DMS153 treated with DMSO at 0.1 percent for 48 hours (cell line): ENCODE data around the gene HACD2.
"Not testable (repeated sequence)": the region's sequence is repeated elsewhere in the genome, so short reads cannot be mapped to it uniquely, and the experiment has no call there.

ENCODE experiments used
- DNase-seq: peaks from one replicate; lab custom pipeline; 2025; ENCODE audit not compliant: unreplicated experiment; lab: John Stamatoyannopoulos, UW

HACD2 gene

DNA sequence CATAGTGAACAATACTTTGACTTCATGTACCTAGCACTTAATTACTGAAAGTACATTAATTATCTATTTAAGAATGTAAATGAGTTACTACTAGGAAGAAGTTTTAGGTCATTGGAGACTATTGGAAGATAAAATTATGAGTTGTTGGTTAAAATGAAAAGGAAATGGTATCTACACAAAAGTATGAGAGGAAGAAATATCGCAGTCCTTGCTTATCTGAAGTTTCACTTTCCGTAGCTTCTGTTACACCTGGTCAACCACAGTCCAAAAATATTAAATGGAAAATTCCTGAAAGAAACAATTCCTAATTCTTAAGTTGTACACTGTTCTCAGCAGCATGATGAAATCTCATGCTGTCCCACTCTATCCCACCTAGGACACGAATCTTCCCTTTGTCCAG is 57.8 kb downstream of the HACD2 start:
- DNase-seq = no peak

DNA sequence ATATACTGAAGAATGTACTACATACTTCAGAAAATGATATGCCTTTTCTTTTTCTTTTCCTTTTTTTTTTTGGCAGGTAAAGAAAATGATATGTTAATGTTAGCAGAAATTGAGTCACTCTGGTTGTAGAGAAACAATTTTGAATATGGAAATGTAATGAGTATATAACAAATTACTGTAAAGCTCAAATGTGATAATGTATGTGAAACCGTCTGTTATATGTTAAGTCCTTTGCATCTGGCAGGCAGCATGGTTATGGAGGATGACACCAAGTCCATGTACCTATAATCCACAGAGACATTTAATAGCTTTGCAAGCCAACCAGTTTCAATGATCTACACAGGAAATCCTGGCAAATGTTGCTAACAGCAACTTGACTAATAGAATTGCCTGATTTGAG is 58.4 kb downstream of the HACD2 start:
- no peak for DNase-seq

DNA sequence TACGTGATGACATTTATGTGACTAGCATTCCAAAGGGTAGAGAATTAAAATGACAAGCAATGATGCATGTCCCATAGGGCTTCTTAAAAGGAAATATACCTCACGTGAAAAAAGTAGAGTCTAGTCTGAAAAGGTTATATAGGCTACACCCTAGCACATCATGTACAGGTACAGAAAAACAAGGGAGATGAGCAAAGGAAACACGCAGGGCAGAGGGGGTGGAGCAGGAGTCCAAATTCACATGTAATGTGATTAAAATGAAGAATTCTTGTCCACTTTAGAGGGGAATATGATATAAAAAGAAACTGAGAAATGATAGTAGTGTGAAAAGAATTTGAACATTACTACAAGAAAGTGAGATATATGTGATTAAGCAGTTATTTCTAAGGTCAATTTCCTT is 59.4 kb downstream of the HACD2 start:
- no peak for DNase-seq

DNA sequence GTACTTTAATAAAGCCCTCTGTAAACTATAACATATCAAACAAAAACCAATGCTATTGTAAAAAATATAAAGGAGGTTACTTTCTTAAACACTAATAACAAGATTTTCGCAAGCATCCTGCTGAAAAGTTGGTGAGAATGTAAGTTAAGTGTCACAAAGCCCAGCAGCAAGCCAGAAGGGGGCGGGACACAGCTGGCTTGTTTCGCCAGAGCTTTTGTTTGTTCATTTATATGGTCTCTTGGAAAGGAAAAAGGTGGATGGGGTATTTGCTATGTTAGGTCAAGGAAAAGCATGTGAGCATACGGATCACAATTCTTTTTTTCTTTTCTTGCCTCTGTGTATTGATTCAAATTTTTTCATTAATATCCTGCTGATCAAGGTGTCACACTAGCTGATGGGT is 59.9 kb downstream of the HACD2 start:
- no peak for DNase-seq

DNA sequence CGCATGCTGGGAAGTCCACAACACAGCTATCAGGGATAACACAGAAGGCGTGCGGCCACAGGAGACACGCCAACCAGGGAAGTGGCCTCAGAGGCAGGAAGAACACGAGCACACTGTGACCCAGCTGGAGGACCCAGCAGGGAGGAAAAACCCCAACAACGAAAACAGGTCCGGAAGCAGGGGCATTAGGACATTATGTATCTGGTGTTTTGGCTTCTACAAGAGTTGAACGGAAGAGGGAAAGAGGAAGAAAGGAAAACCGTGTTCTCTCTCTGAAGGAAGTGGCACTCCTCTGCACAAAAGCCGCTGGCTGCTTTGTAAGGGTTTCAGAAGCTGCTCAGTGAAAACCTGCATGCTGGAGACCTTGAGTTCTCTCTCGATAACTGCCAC is 61.8 kb downstream of the HACD2 start:
- DNase-seq = no peak

DNA sequence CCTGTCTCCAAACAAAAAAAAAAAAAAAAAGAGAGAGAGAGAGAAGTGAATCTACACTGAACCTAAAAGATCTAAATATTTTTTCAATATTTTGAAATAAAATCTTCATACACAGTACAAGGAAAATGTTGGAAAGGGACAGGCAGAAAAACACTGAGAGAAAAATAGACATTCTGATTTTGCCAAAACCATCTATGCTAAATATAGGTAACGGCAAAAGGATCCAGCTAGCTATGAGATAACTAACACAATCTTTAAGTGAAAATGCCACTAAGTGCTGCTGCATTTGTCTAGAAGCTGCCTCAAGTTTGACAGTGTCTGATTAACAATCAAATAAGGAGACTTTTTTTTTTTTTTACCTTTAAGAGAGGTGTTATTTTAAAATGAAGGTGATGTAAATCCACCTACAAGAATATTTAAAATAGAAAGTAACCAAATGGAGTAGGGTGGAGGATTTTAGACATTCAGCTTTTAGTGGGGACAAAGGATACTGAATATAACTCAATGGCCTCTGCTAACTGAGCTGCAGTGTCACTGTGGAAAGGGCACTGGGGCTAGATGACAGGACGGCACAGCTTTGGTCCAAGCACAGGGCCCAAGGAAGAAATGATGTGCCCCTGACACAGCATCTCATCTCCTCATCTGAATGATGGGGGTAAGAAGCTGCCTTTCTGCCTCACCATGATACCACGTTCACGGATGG is 62.4 kb downstream of the HACD2 start:
- no peak for DNase-seq

DNA sequence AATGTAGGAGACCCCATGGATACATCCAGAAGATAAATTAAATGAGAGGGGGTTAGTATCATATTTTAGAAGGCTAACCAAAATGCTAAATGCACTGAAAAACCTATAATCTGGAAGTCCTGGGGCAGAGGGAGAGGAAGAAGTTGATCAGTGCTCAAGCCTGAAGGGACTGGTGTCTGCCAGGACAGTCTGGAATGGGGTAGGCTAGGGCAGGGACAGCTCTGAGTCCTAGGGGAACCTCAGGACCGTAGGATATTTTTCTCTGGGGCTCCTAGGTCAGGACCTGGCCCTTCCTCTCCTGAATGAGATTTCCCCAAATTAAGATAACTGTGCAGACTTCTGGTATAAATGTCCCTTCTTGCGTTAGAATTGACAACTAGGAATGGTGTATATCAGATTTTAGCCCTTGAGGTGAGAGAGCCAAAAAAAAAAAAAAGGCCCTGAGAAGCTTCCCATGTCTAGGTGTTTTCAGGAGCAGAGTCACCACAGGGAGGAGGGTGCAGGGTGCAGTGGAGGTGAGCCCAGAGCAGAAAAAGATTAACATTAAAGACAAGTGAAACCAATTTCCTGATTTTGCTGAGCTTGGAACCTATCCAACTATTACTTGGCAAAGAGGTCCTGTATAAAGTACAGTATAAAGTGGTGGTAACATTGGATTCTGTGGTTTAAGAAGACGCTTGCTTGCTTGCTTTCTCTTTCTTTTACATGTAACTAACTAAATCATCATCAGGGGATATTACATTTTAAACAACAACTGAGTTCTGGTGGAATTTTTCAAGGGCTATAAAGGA is 63.5 kb downstream of the HACD2 start:
- DNase-seq = no peak

DNA sequence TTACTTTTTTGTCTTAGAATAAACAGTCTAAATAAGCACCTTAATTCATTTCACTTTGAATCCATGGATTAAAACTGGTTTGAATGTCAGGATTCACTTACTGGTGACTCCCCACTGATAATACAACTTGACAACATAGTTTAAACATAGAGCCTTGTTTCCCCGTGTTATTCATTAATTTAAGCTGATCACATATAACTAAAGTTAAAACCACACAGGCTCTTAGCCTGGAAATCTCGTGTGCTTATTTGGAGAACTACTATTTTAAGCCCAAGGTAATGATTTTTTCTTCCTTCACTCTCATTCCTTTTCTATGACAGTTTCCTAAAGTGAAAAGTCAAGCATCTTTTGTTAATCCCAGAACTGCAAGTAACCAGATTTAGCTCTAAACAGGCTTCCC is 64.2 kb downstream of the HACD2 start:
- no peak for DNase-seq

DNA sequence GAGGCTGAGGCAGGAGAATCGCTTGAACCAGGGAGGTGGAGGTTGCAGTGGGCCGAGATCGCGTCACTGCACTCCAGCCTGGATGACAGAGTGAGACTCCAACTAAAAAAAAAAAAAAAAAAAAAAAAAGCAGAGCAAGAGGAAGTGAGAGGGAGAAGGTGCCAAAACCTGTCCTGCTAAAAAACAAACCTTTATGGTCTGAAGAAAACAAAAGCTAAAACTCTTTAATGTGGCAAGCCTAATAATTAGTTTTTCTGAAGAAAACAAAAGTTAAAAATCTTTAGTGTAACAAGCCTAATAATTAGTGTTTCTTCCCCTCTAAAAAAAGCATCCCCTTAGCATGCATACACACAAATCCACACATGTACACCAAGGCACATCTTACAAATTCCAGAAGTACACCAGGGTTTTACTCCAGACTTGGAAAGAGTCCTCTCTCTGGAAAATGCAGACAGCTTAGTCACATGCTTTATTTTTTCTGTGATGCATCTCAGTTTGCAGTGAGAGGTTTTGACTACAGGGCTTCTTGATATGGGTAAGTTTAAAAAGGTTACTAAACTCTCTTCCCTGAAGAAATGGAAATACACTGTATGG is 65.9 kb downstream of the HACD2 start:
- no peak for DNase-seq

DNA sequence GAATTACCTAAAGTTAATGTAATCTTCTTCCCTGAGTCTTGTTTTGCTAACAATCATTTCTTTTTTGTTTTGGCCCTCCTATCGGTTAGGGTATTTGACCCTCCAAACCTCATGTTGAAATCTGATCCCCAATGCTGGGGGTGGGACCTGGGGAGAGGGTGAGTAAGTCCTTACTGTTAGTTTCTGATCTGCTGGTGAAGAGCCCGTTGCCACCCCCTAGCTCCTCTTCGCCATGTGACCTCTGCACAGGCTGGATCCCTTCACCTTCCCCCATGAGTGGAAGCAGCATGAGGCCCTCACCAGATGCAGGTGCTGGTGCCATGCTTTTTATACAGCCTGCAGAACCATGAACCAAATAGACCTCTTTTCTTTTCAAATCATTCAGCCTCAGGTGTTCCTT is 73.1 kb downstream of the HACD2 start:
- no peak for DNase-seq

DNA sequence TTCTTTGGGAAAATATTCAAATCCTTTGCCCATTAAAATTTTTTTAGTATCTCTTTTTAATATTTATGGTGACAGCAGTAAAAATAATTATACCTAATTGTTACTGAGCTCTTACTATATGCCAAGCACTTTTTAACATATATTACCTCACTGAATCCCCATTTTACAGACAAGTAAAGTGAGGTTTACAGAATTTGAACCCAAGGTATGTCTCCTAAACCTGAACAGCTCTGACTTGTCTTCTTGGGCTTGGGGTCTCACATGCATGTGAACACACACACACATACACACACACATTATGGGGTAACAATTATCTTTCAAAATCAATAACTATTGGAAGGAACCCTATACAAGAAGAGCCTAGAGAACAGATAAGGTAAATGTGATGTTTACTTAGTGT is 73.8 kb downstream of the HACD2 start:
- no peak for DNase-seq

DNA sequence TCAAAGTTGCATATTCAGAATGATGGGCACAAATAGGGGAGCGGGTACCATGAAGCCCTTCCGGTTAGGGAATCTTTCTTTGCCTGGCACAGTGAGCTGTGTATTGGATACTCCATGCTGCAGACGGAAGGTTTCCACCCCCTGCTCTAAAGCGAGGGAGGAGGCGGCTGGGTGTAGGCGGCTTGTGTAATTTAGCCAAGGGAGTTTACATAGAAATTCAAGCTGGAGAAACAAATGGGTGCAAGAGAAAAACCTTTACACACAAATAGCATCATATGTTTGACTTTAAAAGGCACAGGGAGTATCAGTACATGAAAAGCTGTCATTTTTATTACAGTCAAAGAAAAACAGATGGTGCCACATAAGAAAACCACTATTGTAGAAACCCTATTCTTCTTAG is 76.7 kb downstream of the HACD2 start:
- no peak for DNase-seq

DNA sequence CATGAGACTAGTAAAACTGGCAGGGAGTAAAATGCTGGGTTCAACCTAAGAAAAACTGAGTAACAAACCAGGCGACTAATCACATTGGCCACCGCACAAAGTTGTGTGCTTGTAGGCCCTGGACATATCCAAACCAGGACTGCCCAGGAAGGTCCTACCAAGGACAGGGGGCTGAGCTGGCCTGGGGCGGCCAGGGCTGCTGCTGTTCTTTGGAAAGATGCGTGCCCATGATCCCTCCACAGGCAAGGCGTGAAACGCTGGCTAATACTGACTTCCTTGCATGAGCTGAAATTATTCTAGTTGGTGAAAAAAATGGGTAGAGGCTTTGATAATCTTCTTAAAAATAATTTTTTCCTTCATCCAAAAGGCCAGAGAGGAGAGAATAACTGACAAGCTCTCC is 79.0 kb downstream of the HACD2 start:
- no peak for DNase-seq

DNA sequence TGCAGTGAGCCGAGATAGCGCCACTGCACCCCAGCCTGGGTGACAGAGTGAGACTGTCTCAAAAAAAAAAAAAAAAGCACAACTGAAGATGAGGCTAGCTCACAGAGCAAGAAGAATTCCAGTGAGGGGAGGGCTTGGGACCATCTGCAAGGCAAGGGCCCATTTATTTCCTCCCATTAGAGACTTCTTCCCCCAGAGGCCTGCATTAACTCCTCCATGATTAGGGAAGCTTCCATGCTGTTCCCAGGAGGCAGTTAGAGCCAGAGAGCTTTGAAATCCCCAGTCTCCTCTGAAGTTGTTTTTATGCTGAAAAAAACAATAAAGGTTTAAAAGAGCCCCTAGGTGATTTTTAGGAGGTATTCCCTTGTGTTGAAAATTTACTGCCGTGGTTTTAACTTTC is 81.7 kb downstream of the HACD2 start:
- no peak for DNase-seq

DNA sequence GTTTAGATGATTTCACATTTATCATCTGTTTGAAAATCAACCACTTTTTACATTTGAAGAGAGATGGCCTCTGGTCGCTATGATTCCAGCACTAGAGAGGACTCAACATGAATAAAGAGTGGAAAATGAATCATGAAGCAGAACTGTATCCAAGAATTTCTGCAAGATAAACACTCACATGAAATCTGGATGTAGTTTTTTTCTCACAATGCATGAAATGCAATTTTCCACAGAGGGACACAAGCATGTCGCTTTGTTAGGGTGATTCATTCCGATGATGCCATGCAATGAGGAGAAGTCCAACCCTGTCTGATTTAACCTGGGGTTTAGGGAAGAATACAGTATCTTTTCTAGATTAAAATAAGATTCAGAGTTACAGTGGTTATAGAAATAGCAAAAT is 85.5 kb downstream of the HACD2 start:
- no peak for DNase-seq

DNA sequence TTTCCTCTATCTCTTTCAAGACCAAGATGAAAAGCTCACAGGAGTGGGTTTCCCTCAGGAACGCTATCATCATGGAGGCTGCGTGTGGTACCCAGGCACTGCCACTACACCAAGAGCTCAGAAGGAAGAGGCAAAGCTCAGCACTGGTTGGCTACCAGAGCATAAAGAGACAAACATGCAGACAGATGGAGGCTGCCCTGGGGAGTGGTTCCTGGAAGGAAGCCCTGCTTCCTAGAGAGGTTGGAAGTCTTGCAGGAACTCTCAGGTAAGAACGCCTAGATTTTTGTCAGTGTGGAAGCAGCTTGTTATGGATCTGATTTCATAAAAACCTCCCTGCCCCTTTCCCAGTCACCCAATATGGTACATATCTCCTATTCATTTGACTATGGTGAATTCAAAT is 86.1 kb downstream of the HACD2 start:
- no peak for DNase-seq

DNA sequence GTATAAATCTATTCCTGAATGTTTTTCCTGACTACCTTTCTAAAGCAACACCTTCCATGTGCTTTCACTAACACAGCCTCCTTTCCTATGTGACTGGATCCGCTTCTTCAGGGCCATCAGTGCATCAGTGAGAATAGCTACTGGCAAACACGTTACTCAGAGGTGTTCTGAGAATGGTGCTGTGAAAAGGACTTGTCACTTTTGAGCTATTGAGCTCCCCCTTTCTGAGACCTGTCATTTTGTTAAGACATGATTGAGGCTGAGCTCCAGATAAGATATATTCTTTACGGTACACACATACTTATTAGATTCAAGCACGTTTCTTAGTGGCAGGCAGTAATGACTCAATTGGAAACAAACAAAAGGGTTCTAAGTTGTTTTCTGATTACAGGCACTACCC is 90.9 kb downstream of the HACD2 start:
- no peak for DNase-seq

DNA sequence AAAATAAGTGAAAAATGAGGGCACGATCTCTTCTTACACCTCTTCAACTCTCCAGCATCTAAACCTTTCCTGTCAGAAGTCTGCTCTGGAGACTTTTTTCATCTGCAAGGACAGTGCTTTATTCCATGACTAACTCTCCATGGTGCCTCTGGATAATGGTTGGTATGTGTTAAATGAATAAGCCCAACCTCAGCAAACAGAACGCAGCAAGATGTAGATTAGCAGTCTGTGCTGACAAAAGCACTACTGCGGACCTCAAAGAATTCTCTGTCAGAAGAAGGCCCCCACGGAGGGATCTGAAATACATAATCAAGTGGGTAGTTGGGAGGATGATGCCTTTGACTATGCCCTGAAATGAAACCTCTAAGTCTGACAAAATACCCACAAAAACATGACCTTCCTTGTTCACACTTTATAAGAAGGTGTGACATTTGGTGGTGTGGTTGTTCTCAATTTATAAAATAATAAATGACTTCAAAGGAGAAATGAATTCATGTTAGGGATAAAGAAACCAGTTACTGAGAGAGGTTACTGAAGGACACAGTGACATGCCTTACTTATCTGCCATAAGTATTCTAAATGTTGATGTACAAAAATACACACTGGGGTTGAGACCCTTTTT is 92.8 kb downstream of the HACD2 start:
- DNase-seq = no peak

DNA sequence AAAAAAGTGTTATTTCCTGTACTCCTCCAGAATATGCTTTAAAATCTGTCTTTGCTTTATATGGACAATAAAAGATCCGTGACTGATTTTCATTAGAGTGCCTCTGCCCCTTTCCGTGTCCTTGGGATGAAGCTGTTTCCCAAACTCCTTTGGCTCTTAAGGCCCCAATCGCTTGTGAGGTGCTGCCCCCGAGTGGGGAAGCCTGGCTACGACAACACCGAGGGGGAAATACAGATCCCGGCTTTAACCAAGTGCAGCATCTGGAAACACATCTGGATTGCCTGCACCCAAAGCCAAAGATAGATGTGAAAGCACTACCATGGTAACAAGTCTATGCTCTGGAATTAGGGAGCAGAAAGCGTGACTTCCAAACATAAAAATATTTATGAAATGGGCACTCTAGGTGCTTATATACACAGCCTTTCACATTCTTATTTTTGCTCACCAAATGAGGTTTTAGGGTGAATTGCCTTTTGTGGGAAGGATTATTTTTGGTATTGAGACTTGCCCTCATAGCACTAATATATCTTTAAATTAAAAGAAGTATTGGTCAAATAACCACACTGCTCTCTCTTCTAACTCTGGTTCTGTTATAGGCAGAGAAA is 95.4 kb downstream of the HACD2 start:
- DNase-seq = peak; percentile 28

DNA sequence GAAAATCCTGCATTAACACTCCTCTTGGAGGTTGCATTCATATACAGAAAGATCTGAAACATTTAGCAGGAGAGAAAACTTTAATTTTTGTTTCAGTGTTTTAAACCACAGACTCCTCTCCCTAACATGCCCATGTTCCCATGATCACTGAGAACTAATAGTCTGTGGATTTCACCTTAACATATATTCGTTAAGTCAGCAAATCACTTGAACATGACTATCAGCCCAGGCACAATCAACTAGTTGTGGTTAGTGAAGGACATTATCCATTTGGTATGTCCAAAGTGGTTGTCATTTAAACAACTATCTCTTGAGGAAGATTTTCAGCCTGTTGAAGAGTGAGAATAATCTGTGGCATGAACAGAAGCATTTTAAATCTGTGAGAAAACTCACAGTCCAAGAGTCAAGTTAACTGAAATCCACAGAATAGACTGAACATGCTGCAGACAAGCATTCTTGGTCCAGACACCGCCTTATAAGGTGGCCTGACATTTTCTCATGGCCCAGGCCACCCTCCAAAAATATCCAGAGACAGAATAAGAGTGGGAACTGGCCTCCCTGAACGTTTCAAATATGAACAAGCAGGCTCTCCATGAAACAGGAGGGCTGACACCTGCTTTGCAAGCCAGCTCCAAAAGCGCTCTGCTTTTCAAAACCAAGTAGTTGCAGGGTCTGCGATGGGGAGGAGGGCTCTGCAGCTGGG is 96.1 kb downstream of the HACD2 start:
- no peak for DNase-seq

DNA sequence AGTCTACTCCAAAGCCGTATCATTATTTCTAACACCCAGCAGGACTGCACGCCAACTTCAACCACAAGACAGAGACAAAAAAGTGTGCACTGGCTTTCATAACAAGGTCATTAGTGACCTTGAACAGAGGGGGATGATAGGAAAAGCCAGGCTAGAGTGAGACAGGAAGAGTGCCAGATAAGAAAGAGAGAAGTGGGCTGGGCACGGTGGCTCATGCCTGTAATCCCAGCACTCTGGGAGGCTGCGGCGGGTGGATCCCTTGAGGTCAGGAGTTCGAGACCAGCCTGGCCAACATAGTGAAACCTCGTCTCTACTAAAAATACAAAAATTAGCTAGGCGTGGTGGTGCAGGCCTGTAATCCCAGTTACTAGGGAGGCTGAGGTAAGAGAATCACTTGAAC is 97.8 kb downstream of the HACD2 start:
- DNase-seq = not testable (repeated sequence)
